Neural progenitor cell (in vitro differentiated cells): ENCODE data around the gene NR4A2. TPM values are rescaled to one million over a fixed set of nuclear protein-coding genes. Genes with fewer than 3 reads are reported as not detected.
A peak's percentile ranks its signal among the peaks of the same experiment; 100 is the strongest.

Experiments
- DNase-seq: peaks from one replicate; pipeline ENCODE4 v3.0.0-alpha.2; 2016; ENCODE audit warnings: low spot score
- H2AFZ ChIP-seq: fragments of 200-600 bp; sonication (generic); replicated peaks from 2 replicates; pipeline ENCODE4 v1.6.1; 2016; ENCODE audit warnings: antibody characterized with exemption
- H3F3A ChIP-seq: fragments of 200-600 bp; sonication (generic); 2 replicates; pipeline ENCODE4 v1.6.1; 2016; ENCODE audit warnings: antibody characterized with exemption, low read depth
- H3K27ac ChIP-seq: fragments of 200-600 bp; sonication (generic); 2 replicates; pipeline ENCODE4 v1.5.1; 2016; ENCODE audit warnings: mild to moderate bottlenecking
- H3K27me3 ChIP-seq: fragments of 200-600 bp; sonication (generic); 2 replicates; pipeline ENCODE4 v1.6.1; 2016; ENCODE audit warnings: mild to moderate bottlenecking, moderate library complexity
- H3K36me3 ChIP-seq: fragments of 200-600 bp; sonication (generic); 2 replicates; pipeline ENCODE4 v1.5.1; 2016
- H3K4me1 ChIP-seq: fragments of 200-600 bp; sonication (generic); 2 replicates; pipeline ENCODE4 v1.6.1; 2016; ENCODE audit warnings: mixed run types
- H3K4me2 ChIP-seq: fragments of 200-600 bp; sonication (generic); 2 replicates; pipeline ENCODE4 v1.6.1; 2016
- H3K4me3 ChIP-seq: fragments of 200-600 bp; sonication (generic); 2 replicates; pipeline ENCODE4 v1.5.1; 2016
- H3K79me2 ChIP-seq: fragments of 200-600 bp; sonication (generic); 2 replicates; pipeline ENCODE4 v1.6.1; 2016; ENCODE audit warnings: low read depth
- H3K9ac ChIP-seq: fragments of 200-600 bp; sonication (generic); 2 replicates; pipeline ENCODE4 v1.6.1; 2016
- H3K9me3 ChIP-seq: fragments of 200-600 bp; sonication (generic); 2 replicates; pipeline ENCODE4 v1.5.1; 2016; ENCODE audit warnings: low read depth
- H4K20me1 ChIP-seq: fragments of 200-600 bp; sonication (generic); 2 replicates; pipeline ENCODE4 v1.6.1; 2016; ENCODE audit warnings: low read depth
- H3K27ac Mint-ChIP-seq: 3 replicates; pipeline ENCODE4 v1.8.0; 2021; ENCODE audit warnings: mixed read lengths
- H3K27me3 Mint-ChIP-seq: 2 replicates; pipeline ENCODE4 v1.8.0; 2022; ENCODE audit warnings: low read depth, mild to moderate bottlenecking, inconsistent platforms, moderate library complexity, mixed read lengths; ENCODE audit not compliant: insufficient read depth
- H3K36me3 Mint-ChIP-seq: 3 replicates; pipeline ENCODE4 v1.8.0; 2021; ENCODE audit warnings: mixed read lengths
- H3K4me1 Mint-ChIP-seq: 3 replicates; pipeline ENCODE4 v1.8.0; 2021; ENCODE audit warnings: mixed read lengths
- H3K4me3 Mint-ChIP-seq: 3 replicates; pipeline ENCODE4 v1.8.0; 2021; ENCODE audit warnings: mild to moderate bottlenecking, moderate library complexity, mixed read lengths
- H3K9me3 Mint-ChIP-seq: 3 replicates; pipeline ENCODE4 v1.8.0; 2020; ENCODE audit warnings: mixed read lengths
- CTCF ChIP-seq: fragments of 200-600 bp; sonication (generic); IDR thresholded peaks from 2 replicates; pipeline ENCODE4 v1.5.1; 2017; ENCODE audit warnings: antibody characterized with exemption, mild to moderate bottlenecking
- EZH2 ChIP-seq: fragments of 200-600 bp; sonication (generic); IDR thresholded peaks from 2 replicates; pipeline ENCODE4 v1.6.1; 2017; ENCODE audit warnings: antibody characterized with exemption, mild to moderate bottlenecking, moderate library complexity
- EZH2phosphoT487 ChIP-seq: fragments of 200-600 bp; sonication (generic); IDR thresholded peaks from 2 replicates; pipeline ENCODE4 v1.6.1; 2017; ENCODE audit warnings: antibody characterized with exemption
- total RNA-seq: library from RNA; depleted of rRNA; stranded (reverse); fragments of >200 nt; gene quantifications from 2 replicates; pipeline ENCODE4 v1.2.3, GENCODE V29; 2015; ENCODE audit warnings: low replicate concordance

Gene NR4A2
- total RNA-seq, 1 donor from 2014 or later: 0.56 TPM

- no peak overlapping the region for H3K27ac ChIP-seq
- peak overlapping the region; percentile 37 for H3K27ac Mint-ChIP-seq
- H3K79me2 ChIP-seq: peaks cover 5% of the 10 kb centered on the region
- peaks cover 4% of the 10 kb centered on the region for H3K4me1 ChIP-seq
- H3F3A ChIP-seq: peaks cover 26% of the 10 kb centered on the region
- peaks cover 6% of the 10 kb centered on the region for H4K20me1 ChIP-seq
- no peaks in the 10 kb centered on the region for H3K36me3 ChIP-seq
- H3K4me1 Mint-ChIP-seq: peaks cover 25% of the 10 kb centered on the region
- no peak for TF ChIP-seq CTCF
- TF ChIP-seq EZH2: no peak
- no peak for TF ChIP-seq EZH2phosphoT487
- no peak overlapping the region for H3K9ac ChIP-seq
- H3K9me3 Mint-ChIP-seq: peaks cover 3% of the 10 kb centered on the region
- H3K4me3 Mint-ChIP-seq: peak overlapping the region; percentile 94
- H3K27me3 ChIP-seq: peaks cover 55% of the 10 kb centered on the region
- peaks cover 7% of the 10 kb centered on the region for H3K36me3 Mint-ChIP-seq
- H2AFZ ChIP-seq: peak overlapping the region; percentile 93
- peak overlapping the region; percentile 99 for H3K4me2 ChIP-seq
- no peaks in the 10 kb centered on the region for H3K9me3 ChIP-seq
- peak overlapping the region; percentile 87 for H3K4me3 ChIP-seq
- peaks cover 40% of the 10 kb centered on the region for H3K27me3 Mint-ChIP-seq
- no peak for DNase-seq
Measured at GRCh38 chr2:156333274-156333950, 891 bp upstream of the NR4A2 start.

- DNase-seq: no peak
- Histone ChIP-seq H3K36me3 (no peaks in the 10 kb centered on the region), H3K27me3 (peaks cover 67% of the 10 kb centered on the region), H3K4me1 (peaks cover 4% of the 10 kb centered on the region), H3K79me2 (no peaks in the 10 kb centered on the region), H2AFZ (peak overlapping the region; percentile 93), H4K20me1 (peaks cover 6% of the 10 kb centered on the region), H3K4me3 (peak overlapping the region; percentile 87), H3K4me2 (peak overlapping the region; percentile 99), H3K9me3 (no peaks in the 10 kb centered on the region), H3F3A (peaks cover 25% of the 10 kb centered on the region), H3K27ac (no peak overlapping the region), H3K9ac (no peak overlapping the region)
- no peak for TF ChIP-seq EZH2
- H3K4me3 Mint-ChIP-seq: peak overlapping the region; percentile 94
- H3K27ac Mint-ChIP-seq: no peak overlapping the region
- peaks cover 3% of the 10 kb centered on the region for H3K9me3 Mint-ChIP-seq
- H3K36me3 Mint-ChIP-seq: peaks cover 11% of the 10 kb centered on the region
- H3K27me3 Mint-ChIP-seq: peaks cover 46% of the 10 kb centered on the region
- peaks cover 29% of the 10 kb centered on the region for H3K4me1 Mint-ChIP-seq
Measured at GRCh38 chr2:156332284-156332533, 312 bp downstream of the NR4A2 start.

- Histone ChIP-seq H3F3A (peaks cover 25% of the 10 kb centered on the region), H4K20me1 (peaks cover 6% of the 10 kb centered on the region), H3K36me3 (no peaks in the 10 kb centered on the region), H3K27ac (no peak overlapping the region), H2AFZ (peak overlapping the region; percentile 93), H3K4me2 (peak overlapping the region; percentile 99), H3K79me2 (no peaks in the 10 kb centered on the region), H3K9me3 (no peaks in the 10 kb centered on the region), H3K27me3 (peaks cover 72% of the 10 kb centered on the region), H3K9ac (no peak overlapping the region), H3K4me3 (peak overlapping the region; percentile 87), H3K4me1 (peaks cover 4% of the 10 kb centered on the region)
- Mint-ChIP-seq H3K4me3 (peak overlapping the region; percentile 94), H3K36me3 (peaks cover 11% of the 10 kb centered on the region), H3K9me3 (peaks cover 3% of the 10 kb centered on the region), H3K4me1 (peaks cover 29% of the 10 kb centered on the region), H3K27me3 (peaks cover 48% of the 10 kb centered on the region), H3K27ac (no peak overlapping the region)
- DNase-seq: peak; percentile 55
- TF ChIP-seq CTCF (no peak), EZH2phosphoT487 (peak; percentile 5), EZH2 (no peak)
Measured at GRCh38 chr2:156331572-156332283, 793 bp downstream of the NR4A2 start.
